ENCODE measurements around the gene CLASP1. TPM values are rescaled to one million over a fixed set of nuclear protein-coding genes. Genes with fewer than 3 reads are reported as not detected.
"Not testable (repeated sequence)": the region's sequence is repeated elsewhere in the genome, so short reads cannot be mapped to it uniquely, and the experiment has no call there.

CLASP1 gene
- total and polyA plus RNA-seq, 7 donors, result 2.4 to 117 (median 53.9) TPM

GRCh38 chr2:121640380-121641316 is 8.6 kb downstream of the CLASP1 start:
- TF ChIP-seq EP300 (IDR thresholded peaks at IDR 0.05) (no peak), CTCF (IDR thresholded peaks at IDR 0.05) (no peak), POLR2A (IDR thresholded peaks at IDR 0.05) (no peak), POLR2AphosphoS5 (IDR thresholded peaks at IDR 0.05) (no peak)
- intact Hi-C loops (cut with DNase I), result no loop called here
- Histone ChIP-seq H3K27ac (no peak overlapping the region), H3K27me3 (no peaks in the 10 kb centered on the region), H3K4me3 (no peak overlapping the region), H3K36me3 (peaks cover 0 to 4% (median 0%) of the 10 kb centered on the region in 4 donors), H3K9me3 (no peaks in the 10 kb centered on the region), H3K4me1 (peaks cover 0 to 12% (median 9%) of the 10 kb centered on the region in 4 donors)
- no peak for DNase-seq
- 79% methylated on average over 5 of the region's 5 CpGs for WGBS, 2 donors

- H3K9me3 ChIP-seq; intact Hi-C loops (cut with DNase I); H3K4me3 ChIP-seq; H3K27ac ChIP-seq; H3K36me3 ChIP-seq; DNase-seq; H3K27me3 ChIP-seq: not testable (repeated sequence)
- H3K4me1 ChIP-seq, result peaks cover 0 to 17% (median 11%) of the 10 kb centered on the region in 4 donors
- 88 to 97% methylated on average over 6 of the region's 6 CpGs for WGBS, 2 donors
These were observed 9.4 kb downstream of the CLASP1 start for GRCh38 chr2:121639846-121640245.

GRCh38 chr2:121638333-121638732 is 10.9 kb downstream of the CLASP1 start:
- TF ChIP-seq CTCF (IDR thresholded peaks at IDR 0.05) (no peak), POLR2AphosphoS5 (IDR thresholded peaks at IDR 0.05) (no peak), EP300 (IDR thresholded peaks at IDR 0.05) (no peak), POLR2A (IDR thresholded peaks at IDR 0.05) (no peak)
- no peak overlapping the region for H3K4me3 ChIP-seq
- H3K9me3 ChIP-seq, result no peaks in the 10 kb centered on the region
- H3K27ac ChIP-seq, result no peak overlapping the region
- WGBS, 2 donors, result 94 to 99% methylated on average over 3 of the region's 3 CpGs
- intact Hi-C loops (cut with DNase I), result no loop called here
- DNase-seq, result no peak
- H3K27me3 ChIP-seq, result no peaks in the 10 kb centered on the region
- H3K36me3 ChIP-seq, result peaks cover 0 to 4% (median 0%) of the 10 kb centered on the region in 4 donors
- peaks cover 0 to 27% (median 24%) of the 10 kb centered on the region in 4 donors for H3K4me1 ChIP-seq

GRCh38 chr2:121635371-121635770 is 13.9 kb downstream of the CLASP1 start:
- 67 to 74% methylated on average over 1 of the region's 1 CpG for WGBS, 2 donors
- Histone ChIP-seq H3K27ac (no peak overlapping the region), H3K36me3 (peaks cover 0 to 4% (median 0%) of the 10 kb centered on the region in 4 donors), H3K4me1 (peaks cover 0 to 31% (median 23%) of the 10 kb centered on the region in 4 donors), H3K4me3 (no peak overlapping the region), H3K9me3 (no peaks in the 10 kb centered on the region), H3K27me3 (no peaks in the 10 kb centered on the region)
- intact Hi-C loops (cut with DNase I), result no loop called here
- no peak for DNase-seq
- TF ChIP-seq EP300 (IDR thresholded peaks at IDR 0.05), result no peak
- TF ChIP-seq CTCF (IDR thresholded peaks at IDR 0.05), result no peak
- TF ChIP-seq POLR2AphosphoS5 (IDR thresholded peaks at IDR 0.05), result no peak
- no peak for TF ChIP-seq POLR2A (IDR thresholded peaks at IDR 0.05)

Measured in sigmoid colon (tissue), 7 donors.